COLO668 (cell line): ENCODE measurements around the gene NUDT15.
"Not testable (repeated sequence)": the region's sequence is repeated elsewhere in the genome, so short reads cannot be mapped to it uniquely, and the experiment has no call there.

Experiments used
- DNase-seq: peaks from one replicate; lab custom pipeline; 2025; ENCODE audit not compliant: unreplicated experiment; lab: John Stamatoyannopoulos, UW

NUDT15 gene

DNA sequence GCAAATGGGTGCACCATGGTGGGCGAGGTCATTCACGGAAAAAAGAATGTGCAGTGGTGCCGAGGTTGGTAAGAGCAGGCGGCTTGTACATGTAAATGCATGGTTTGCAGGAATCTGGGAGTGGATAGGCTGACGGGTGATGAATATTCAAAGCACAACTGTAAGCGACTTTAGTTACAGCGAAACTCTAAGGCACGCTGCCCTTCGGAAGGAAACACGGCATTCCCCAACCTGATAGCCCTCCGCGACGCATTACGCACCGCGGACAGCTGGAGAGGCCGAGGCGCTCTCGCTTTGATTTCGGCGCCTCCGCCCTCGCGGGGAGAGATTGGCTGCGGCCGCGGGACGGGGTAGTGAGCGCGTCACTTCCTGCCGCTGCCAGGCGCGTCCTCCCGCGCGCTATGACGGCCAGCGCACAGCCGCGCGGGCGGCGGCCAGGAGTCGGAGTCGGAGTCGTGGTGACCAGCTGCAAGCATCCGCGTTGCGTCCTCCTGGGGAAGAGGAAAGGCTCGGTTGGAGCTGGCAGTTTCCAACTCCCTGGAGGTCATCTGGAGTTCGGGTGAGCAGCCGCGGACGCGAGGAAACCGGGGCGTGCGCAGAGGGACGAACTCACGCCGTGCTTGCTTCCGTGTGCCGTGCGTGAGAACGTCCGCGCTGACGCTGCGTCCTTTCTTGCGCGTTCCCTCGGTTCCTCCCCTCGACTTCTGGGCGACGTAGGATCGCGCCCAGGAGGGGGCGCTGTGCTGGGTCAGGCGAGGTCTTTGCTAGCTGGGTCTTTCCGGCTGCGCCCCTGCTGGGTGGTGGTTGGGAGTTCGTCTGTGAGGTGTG is at the start of gene NUDT15:
TSS of gene NUDT15 (plus strand) at position 381 of the 828 bp plus-strand sequence. CDS start at position 402, 21 bp downstream.
- DNase-seq = peak; percentile 100

DNA sequence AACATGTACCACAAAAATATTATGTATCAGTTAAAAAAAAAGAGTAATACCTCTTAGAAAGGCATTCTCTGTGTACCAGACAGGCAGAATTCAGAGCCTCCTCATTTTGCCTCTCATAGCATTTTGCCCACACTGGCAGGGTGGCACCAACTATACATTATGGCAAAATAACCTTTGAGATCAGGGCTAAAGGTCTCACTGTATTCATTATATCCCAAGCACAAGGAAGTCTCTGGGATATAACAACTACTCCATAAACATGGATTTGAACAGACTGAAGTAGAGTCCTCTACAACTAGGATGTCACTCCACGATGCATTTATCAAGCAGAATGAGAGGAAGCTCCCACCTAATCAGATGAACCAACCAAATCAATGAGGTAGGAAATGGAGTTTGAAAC is 47.1 kb upstream of the NUDT15 start:
- DNase-seq = no peak

DNA sequence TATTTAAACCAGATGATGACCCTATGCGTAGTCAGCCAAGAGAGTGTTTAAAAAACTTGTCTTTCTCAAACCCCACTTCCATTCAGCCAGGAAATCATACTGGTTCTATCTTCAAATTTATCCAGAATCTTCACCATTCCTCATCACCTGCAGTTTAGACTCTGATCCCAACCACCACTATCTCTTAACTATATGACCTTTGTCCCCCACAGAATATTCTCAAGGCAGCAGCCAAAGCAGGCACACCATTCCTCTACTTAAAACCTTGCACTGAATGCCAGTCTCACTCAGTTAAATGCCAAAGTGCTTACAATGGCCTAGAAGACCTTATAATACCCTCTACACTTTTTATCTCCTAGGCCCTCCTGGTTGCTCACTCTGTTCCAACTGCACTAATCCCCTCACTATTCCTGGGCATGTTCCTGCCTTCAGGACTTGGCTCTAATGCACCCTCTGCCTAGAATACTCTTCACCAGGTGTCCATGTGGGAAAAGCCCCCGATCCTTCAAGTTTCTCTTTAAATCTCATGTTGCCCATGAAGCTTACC is 46.5 kb upstream of the NUDT15 start:
- DNase-seq = no peak

DNA sequence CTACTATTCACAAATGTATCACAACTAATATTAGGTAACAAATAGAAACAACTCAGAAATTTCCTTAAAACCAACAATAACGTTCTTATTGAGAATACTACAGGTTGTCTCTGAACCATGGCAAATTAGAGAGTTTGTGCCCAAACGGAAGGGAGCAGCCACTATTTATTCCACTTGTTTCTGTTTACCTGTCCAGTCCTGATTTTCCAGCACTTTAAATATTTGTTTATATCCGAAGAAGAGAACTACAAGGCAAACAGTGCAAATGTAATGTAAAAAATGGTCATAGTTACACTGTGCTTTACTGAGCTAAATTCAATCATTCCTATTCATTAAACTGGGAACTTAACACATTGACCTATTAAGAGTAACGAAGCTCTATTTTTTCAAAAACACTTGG is 45.7 kb upstream of the NUDT15 start:
- no peak for DNase-seq

DNA sequence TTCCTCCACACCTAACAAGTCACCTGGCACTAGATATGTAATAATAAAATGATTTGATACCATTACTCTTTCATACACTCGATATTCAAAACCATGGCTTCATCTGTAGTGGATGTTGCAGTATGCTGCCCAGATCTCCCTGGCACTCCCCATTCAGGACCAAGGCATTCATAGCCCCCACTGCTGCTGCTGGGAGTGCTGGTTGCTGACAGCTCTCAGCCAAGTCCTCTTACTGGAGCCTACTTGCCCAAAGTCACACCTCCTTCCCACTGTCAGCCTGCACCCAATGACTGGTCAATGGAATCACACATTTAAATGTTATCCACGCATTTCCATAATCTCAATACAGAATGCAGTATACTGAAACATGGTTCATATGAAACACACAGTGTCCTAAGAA is 40.1 kb upstream of the NUDT15 start:
- no peak for DNase-seq

DNA sequence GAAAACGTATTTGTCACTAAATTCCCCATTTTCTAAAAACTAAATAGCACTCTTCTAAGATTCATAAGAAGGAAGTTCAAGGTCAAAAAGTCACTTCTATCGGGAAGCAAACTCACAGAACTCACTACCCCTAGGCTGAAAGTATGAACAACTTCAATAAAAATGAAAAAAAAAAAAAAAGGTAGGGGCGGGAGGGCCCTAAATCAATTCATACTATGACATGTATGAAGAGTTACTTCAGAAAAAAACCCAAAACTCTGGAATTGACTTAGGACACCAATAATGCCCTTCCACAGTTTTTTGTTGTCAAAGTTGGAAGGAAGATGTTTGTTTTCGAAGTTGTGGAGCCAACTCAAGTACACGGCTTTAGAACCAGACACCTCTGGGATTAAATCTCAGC is 37.6 kb upstream of the NUDT15 start:
- no peak for DNase-seq

DNA sequence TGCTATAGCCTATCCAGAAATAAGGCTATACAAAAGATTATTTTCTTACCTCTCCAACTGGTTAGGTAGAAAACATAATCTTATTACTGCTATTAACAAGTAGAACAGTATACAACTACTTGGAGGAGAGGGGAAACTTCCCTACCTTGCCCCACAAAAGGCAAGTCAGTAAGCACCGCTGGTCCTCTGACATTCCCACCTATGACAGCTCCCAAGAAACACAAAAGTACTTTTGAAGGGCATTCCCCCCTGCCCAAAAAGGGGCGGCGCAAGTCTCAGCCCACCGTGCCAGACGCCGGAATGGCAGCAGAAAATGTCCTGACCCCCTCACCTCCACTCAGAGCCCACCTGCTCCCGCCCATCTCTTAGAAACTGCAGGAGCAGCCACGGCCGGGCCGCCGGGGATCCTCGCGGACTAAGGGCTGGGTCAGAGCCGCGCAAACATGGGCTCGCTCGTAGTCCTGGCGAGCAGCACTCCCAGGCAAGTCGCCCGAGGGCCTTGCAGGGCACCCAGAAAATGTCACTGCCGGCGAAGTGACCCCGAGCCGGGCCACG is 36.9 kb upstream of the NUDT15 start:
- DNase-seq = peak; percentile 61

DNA sequence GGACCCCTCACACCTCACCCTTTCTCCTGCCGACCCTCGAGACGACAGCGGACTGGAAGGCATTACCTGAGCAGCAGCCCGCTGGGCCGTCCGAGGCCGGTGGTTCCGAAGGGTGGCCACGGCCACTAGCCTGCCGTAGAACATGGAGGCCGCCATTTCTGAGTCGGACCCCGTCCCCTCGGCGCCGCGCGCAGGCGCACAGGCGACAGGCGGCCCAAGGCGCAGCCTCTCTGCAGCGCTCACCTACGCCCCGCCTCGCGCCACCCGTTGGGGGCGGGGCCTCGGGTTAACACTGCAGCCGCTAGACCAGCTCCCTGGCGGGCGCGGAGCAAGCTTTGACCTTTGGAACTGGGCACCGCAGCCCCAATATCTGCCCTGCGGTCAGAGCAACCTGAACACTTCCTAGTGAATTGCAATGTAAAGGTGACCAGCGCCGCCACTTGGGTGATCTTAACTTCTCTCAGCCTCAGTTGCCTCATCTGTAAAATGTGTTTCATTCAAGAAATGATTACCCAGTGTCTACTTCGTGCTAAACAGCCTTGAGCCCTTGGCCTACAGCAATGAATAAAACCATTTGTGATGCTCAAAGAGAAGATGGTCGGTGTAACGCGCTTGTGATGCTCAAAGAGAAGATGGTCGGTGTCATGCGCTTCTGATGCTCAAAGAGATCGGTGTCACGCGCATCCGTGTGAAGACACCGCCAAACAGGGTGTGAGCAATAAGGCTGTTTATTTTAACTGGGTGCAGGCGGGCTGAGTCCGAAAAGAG is 36.2 kb upstream of the NUDT15 start, which contains the start of gene SUCLA2:
TSS of gene SUCLA2 (minus strand) at position 160 of the 768 bp plus-strand sequence. CDS start at position 156, 4 bp downstream.
- DNase-seq = peak; percentile 100

DNA sequence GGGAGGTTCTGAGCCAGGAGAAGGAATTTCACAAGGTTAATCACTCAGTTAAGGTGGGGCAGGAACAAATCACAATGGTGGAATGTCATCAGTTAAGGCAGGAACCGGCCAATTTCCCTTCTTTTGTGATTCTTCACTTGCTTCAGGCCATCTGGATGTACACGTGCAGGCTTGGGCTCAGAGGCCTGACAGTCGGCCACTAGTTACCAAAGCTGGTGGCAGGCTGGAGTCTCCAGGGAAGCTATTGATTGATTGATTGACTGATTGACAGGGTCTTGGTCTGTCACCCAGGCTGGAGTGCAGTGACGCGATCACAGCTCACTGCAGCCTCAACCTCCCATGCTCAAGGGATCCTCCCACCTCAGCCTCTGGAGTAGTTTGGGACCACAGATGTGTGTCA is 35.5 kb upstream of the NUDT15 start:
- DNase-seq = not testable (repeated sequence)

DNA sequence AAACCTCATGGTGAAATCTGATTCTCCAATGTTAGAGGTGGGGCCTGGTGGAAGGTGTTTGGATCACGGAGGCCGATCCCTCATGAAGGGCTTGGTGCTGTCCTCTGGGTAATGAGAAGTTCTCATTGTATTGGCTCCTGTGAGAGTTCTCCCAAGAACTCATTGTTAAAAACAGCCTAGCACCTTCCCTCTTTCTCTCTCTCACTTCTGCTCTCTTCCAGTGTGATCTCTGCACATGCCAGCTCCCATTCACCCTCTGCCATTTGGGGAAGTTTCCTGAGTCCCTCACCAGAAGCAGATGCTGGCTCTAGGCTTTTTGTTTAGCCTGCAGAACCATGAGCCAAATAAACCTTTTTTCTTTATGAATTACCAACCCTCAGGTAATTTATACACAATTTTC is 33.3 kb upstream of the NUDT15 start:
- DNase-seq = no peak

DNA sequence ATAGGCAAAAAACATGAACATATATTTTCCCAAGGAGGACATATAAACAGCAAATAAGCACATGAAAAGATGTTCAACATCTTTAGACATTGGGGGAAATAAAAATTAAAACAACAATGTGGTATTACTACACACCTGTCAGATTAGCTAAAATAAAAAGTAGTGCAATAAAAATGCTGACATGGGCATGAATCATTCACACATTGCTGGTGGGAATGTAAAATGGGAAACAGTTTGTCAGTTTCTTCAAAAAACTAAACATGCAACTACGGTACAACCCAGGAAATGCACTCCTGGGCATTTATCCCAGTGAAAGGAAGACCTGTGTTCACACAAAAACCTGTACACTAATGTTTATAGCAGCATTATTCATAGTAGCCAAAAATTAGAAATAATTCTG is 31.1 kb upstream of the NUDT15 start:
- DNase-seq = no peak

DNA sequence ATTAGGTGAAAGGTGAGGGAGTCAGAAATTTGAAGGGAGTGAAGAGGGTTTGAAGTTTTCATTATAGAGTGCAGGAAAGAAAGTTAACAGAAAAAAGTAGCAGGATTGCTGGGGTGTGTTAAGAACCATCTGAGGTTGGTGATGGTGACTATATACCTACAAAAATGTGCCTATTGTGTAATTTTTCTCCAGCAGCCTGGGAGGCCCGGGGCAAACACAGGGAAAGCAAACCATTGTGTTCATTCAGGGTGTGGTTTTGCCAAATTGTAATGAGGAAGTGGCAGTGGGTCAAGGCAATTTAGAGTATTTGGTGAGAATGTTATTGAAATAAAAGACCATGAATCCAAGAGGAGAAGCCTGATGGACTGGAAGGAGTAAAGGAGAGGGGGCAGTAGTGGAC is 28.2 kb upstream of the NUDT15 start:
- DNase-seq = no peak

DNA sequence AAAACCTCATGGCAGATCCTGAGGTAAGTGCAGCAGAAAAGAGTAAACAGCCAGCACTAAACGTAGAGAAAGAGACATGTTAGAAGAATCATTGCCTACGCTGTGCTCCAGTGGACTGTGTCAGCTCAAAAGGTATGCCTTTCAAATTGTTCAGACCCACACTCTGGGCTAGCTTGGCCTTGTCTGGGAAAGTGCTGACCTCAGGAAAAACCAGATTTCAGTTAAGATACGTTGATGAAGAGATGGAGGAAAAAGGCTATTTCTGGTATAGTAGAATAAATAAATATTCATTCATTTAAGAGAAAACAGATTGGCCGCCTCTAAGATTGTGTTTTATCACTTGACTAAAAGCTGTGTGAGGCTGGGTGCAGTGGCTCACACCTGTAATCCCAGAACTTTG is 26.8 kb upstream of the NUDT15 start:
- no peak for DNase-seq

DNA sequence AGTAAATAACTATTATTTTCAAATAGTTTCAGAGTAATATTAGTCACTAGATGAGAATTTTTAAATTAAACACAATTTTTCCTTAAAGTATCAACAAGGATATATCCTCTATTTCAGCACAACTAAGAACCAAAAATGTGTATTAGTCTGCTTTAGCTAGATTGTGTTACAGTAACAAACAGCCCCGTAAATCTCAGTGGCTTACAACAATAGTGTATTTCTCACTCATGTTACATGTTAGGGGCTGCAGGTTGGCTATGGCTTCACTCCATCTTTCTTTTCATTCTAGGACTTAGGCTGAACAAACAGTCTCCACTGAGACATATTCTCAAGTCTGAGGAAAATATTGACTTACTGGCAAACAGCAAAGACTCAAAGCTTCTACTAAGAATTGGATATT is 24.9 kb upstream of the NUDT15 start:
- no peak for DNase-seq

DNA sequence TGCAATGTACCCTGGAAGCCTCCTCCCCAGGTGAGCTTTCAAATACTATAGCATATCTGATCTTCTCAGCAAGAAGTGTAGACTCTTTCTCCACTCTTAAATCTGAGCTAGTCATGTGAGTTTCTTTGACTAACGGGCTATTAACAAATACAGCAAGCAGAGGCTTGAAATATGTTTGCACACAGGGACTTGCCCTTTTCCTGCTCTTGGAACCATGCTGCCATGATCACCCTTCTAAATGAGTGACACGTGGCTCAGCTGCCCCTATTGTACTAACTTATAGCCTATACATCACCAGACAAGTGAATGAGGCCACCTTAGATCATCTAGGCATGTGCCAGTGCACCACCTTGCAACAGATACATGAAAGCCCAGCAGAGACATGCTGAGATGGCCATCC is 23.2 kb upstream of the NUDT15 start:
- no peak for DNase-seq

DNA sequence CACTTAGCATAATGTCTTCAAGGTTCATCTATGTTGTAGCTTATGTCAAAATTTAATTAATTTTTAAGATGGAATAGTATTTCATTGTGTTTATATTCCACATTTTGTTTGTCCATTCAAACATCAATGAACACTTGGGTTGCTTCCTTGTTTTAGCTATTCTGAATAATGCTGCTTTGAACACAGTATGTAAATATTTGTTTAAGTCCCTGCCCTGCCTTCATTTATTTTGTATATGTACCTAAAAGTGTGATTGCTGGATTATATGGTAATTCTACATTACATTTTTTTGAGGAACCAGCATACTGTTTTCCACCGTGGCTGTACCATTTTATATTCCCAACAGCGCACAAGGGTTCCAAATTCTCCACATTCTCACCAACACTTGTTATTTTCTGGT is 18.9 kb upstream of the NUDT15 start:
- no peak for DNase-seq

DNA sequence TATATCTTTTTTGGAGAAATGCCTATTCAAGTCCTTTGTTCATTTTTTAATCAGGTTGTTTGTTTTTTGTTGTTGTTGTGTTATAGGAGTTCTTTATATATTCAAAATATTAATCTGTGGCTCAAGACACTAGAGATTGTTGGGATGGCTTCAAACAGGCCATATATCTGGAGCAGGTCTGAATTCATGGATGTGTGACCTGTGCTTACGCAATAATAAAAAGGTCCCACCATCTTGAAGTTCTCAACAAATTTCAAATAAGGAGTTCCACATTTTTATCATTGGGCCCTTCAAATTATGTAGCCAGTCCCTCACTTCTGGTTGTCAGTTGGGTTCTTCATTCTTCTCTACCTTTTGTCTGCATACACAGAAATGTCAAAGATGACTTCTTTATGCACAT is 17.7 kb upstream of the NUDT15 start:
- no peak for DNase-seq

DNA sequence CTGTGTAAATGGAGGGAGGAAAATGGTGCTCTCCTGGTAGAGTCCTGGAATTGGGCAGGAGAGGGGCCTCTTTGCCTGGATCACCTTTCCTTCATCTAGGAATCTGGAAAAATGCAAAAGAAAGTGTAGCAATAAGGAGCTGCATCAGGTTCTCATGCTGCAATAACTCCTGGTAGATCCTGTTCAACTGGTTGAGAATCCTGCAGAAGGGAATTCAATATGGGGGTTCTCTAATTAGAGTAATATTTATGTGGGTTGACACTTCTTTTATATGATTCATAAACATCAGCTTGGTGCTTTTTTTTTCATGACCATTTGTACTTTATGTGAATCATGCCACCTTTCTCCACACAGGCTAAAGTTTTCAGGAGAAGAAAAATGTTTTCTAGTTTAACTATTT is 9.5 kb upstream of the NUDT15 start:
- no peak for DNase-seq

DNA sequence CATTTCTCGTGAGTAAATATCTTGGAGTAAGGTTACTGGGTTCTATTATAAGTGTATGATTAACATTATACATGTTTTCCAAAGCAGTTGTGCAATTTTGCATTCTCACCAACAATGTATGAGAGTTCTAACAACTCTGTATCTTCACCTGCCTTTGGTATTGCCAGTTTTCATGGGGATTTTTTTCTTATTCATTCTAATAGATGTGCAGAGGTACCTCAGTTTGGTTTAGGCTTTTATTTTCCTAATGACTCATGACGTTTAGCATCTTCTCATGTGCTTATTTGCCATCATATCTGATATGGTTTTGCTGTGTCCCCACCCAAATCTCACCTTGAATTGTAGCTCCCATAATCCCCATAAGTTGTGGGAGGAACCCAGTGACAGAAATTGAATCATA is 7.7 kb upstream of the NUDT15 start:
- DNase-seq = no peak

DNA sequence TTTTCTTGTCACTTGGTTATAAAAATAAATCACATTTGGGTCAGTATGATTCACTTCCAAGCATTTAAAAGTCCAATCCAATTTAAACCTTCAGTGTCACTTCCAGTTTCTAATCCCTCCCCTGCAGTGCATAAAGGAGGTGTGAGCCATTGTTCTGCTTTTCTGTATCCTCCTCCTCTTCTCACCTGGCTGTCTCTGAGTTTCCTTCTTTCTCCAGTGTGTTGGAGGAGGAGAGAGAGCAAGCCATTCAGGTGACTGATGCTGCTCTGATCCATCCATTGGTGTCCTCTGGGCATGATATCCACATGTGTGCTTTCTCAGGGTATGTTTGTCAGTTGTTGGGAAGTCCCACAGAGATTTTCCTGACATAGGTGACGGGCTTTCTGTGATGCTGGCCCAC is 1.2 kb downstream of the NUDT15 start:
- no peak for DNase-seq

DNA sequence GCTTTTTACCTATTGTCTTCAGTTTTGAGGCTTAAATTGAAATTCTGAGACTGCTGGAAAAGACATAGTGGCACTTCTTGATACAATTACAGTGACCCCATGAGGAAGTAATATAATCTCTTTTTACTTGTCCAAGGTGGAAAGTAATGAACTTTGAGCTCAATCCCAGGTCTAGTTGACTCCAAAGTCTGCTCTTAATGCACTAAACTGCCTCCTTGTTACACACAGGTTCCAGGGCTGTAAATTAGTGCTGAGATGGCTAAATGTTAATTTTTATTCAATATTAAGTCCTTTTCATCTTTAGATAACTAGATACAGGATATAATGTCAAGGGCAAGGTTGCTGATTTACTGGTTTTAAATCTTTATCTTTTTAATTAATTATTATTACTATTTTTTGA is 2.5 kb downstream of the NUDT15 start:
- no peak for DNase-seq

DNA sequence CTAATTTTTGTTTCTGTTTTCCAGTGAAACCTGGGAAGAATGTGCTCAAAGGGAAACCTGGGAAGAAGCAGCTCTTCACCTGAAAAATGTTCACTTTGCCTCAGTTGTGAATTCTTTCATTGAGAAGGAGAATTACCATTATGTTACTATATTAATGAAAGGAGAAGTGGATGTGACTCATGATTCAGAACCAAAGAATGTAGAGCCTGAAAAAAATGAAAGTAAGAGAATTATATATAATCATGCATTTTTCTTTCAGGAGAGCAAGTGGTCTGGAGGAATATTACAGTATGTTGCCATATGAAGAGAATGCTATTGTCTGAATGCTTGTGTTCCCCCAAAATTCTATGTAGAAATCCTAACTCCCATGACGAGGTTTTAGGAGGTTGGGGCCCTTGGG is 3.4 kb downstream of the NUDT15 start:
- DNase-seq = no peak
